ENCODE data around the gene GADD45A. TPM values are rescaled to one million over a fixed set of nuclear protein-coding genes. Genes with fewer than 3 reads are reported as not detected.

The GADD45A gene
- total and polyA plus RNA-seq, 7 experiments from 2014 or later = 7.0 to 70.4 (median 16.7) TPM

GRCh38 chr1:67675800-67676199, 9.2 kb upstream of the GADD45A start:
- Mint-ChIP-seq H3K9me3 (no peaks in the 10 kb centered on the region), H3K27ac (peak overlapping the region in 1 of 9 donors; percentile 82), H3K4me3 (no peak overlapping the region), H3K27me3 (peaks cover 0 to 28% (median 0%) of the 10 kb centered on the region in 5 donors), H3K4me1 (peaks cover 8 to 26% (median 24%) of the 10 kb centered on the region in 7 donors), H3K36me3 (peaks cover 0 to 2% (median 0%) of the 10 kb centered on the region in 5 donors)
- Histone ChIP-seq H3K4me1 (ENCODE audit: control insufficient read depth in 2 of 2, insufficient read depth in 2 of 2, low read length in 2 of 2) (peaks cover 13 to 22% of the 10 kb centered on the region in 2 donors), H3K27me3 (ENCODE audit: control insufficient read depth in 2 of 2, insufficient read depth in 2 of 2, low read length in 2 of 2) (no peaks in the 10 kb centered on the region), H3K9me3 (ENCODE audit: control insufficient read depth in 2 of 3, low read length in 3 of 3) (no peaks in the 10 kb centered on the region), H3K36me3 (ENCODE audit: control insufficient read depth in 2 of 3, insufficient read depth in 3 of 3, low read length in 3 of 3) (no peaks in the 10 kb centered on the region), H3K27ac (ENCODE audit: low read depth, low read length) (no peak overlapping the region), H3K4me3 (ENCODE audit: low read length) (no peak overlapping the region)
- ChIA-PET CTCF (no interaction called here), POLR2A (interaction anchor here (4.5 kb wide), 1 partner anchor 10 kb away, joined by 48 read pairs; the partner anchor contains the start of gene GADD45A)
- DNase-seq (no peak), ATAC-seq (no peak)
- intact Hi-C loops (cut with micrococcal nuclease) = no loop called here

GRCh38 chr1:67676287-67676686, 8.7 kb upstream of the GADD45A start:
- ChIA-PET CTCF (no interaction called here), POLR2A (interaction anchor here (4.5 kb wide), 1 partner anchor 9 kb away, joined by 48 read pairs; the partner anchor contains the start of gene GADD45A)
- peak overlapping the region in 1 of 9 donors; percentile 63 for H3K27ac Mint-ChIP-seq
- intact Hi-C loops (cut with micrococcal nuclease) = no loop called here
- Histone ChIP-seq H3K9me3 (ENCODE audit: control insufficient read depth in 2 of 3, low read length in 3 of 3) (no peaks in the 10 kb centered on the region), H3K27ac (ENCODE audit: low read depth, low read length) (no peak overlapping the region), H3K4me1 (ENCODE audit: control insufficient read depth in 2 of 2, insufficient read depth in 2 of 2, low read length in 2 of 2) (peaks cover 13 to 22% of the 10 kb centered on the region in 2 donors), H3K36me3 (ENCODE audit: control insufficient read depth in 2 of 3, insufficient read depth in 3 of 3, low read length in 3 of 3) (no peaks in the 10 kb centered on the region), H3K4me3 (ENCODE audit: low read length) (no peak overlapping the region), H3K27me3 (ENCODE audit: control insufficient read depth in 2 of 2, insufficient read depth in 2 of 2, low read length in 2 of 2) (no peaks in the 10 kb centered on the region)
- peaks cover 8 to 26% (median 24%) of the 10 kb centered on the region in 7 donors for H3K4me1 Mint-ChIP-seq
- H3K9me3 Mint-ChIP-seq = no peaks in the 10 kb centered on the region
- peaks cover 0 to 2% (median 0%) of the 10 kb centered on the region in 5 donors for H3K36me3 Mint-ChIP-seq
- ATAC-seq (no peak), DNase-seq (no peak)
- no peak overlapping the region for H3K4me3 Mint-ChIP-seq
- H3K27me3 Mint-ChIP-seq = peaks cover 0 to 23% (median 0%) of the 10 kb centered on the region in 5 donors

GRCh38 chr1:67676946-67677345, 8.1 kb upstream of the GADD45A start:
- Histone ChIP-seq H3K4me3 (ENCODE audit: low read length) (no peak overlapping the region), H3K36me3 (ENCODE audit: control insufficient read depth in 2 of 3, insufficient read depth in 3 of 3, low read length in 3 of 3) (no peaks in the 10 kb centered on the region), H3K27me3 (ENCODE audit: control insufficient read depth in 2 of 2, insufficient read depth in 2 of 2, low read length in 2 of 2) (no peaks in the 10 kb centered on the region), H3K4me1 (ENCODE audit: control insufficient read depth in 2 of 2, insufficient read depth in 2 of 2, low read length in 2 of 2) (peaks cover 13 to 22% of the 10 kb centered on the region in 2 donors), H3K27ac (ENCODE audit: low read depth, low read length) (no peak overlapping the region), H3K9me3 (ENCODE audit: control insufficient read depth in 2 of 3, low read length in 3 of 3) (no peaks in the 10 kb centered on the region)
- H3K4me1 Mint-ChIP-seq = peaks cover 8 to 26% (median 24%) of the 10 kb centered on the region in 7 donors
- no peak for ATAC-seq
- intact Hi-C loops (cut with micrococcal nuclease) = no loop called here
- peaks cover 0 to 2% (median 0%) of the 10 kb centered on the region in 5 donors for H3K36me3 Mint-ChIP-seq
- H3K27ac Mint-ChIP-seq = no peak overlapping the region
- no peak overlapping the region for H3K4me3 Mint-ChIP-seq
- H3K27me3 Mint-ChIP-seq = peaks cover 0 to 19% (median 0%) of the 10 kb centered on the region in 5 donors
- DNase-seq = no peak
- H3K9me3 Mint-ChIP-seq = no peaks in the 10 kb centered on the region
- CTCF ChIA-PET = no interaction called here
- POLR2A ChIA-PET = interaction anchor here (4.5 kb wide), 1 partner anchor 8 kb away, joined by 48 read pairs; the partner anchor contains the start of gene GADD45A

GRCh38 chr1:67677408-67677807, 7.6 kb upstream of the GADD45A start:
- H3K27ac ChIP-seq (ENCODE audit: low read depth, low read length) = no peak overlapping the region
- H3K4me3 ChIP-seq (ENCODE audit: low read length) = no peak overlapping the region
- intact Hi-C loops (cut with micrococcal nuclease) = no loop called here
- H3K27me3 ChIP-seq (ENCODE audit: control insufficient read depth in 2 of 2, insufficient read depth in 2 of 2, low read length in 2 of 2) = no peaks in the 10 kb centered on the region
- H3K36me3 ChIP-seq (ENCODE audit: control insufficient read depth in 2 of 3, insufficient read depth in 3 of 3, low read length in 3 of 3) = no peaks in the 10 kb centered on the region
- Mint-ChIP-seq H3K4me3 (no peak overlapping the region), H3K27ac (no peak overlapping the region), H3K4me1 (peaks cover 8 to 26% (median 24%) of the 10 kb centered on the region in 7 donors), H3K36me3 (peaks cover 0 to 2% (median 0%) of the 10 kb centered on the region in 5 donors), H3K9me3 (no peaks in the 10 kb centered on the region), H3K27me3 (peaks cover 0 to 15% (median 0%) of the 10 kb centered on the region in 5 donors)
- POLR2A ChIA-PET = interaction anchor here (4.5 kb wide), 1 partner anchor 8 kb away, joined by 48 read pairs; the partner anchor contains the start of gene GADD45A
- CTCF ChIA-PET = no interaction called here
- H3K4me1 ChIP-seq (ENCODE audit: control insufficient read depth in 2 of 2, insufficient read depth in 2 of 2, low read length in 2 of 2) = peaks cover 13 to 22% of the 10 kb centered on the region in 2 donors
- ATAC-seq (no peak), DNase-seq (no peak)
- no peaks in the 10 kb centered on the region for H3K9me3 ChIP-seq (ENCODE audit: control insufficient read depth in 2 of 3, low read length in 3 of 3)

- no peaks in the 10 kb centered on the region for H3K36me3 ChIP-seq (ENCODE audit: control insufficient read depth in 2 of 3, insufficient read depth in 3 of 3, low read length in 3 of 3)
- no peaks in the 10 kb centered on the region for H3K9me3 Mint-ChIP-seq
- ChIA-PET CTCF (no interaction called here), POLR2A (interaction anchor here (4.5 kb wide), 1 partner anchor 7 kb away, joined by 48 read pairs; the partner anchor contains the start of gene GADD45A)
- no peak overlapping the region for H3K4me3 Mint-ChIP-seq
- no peaks in the 10 kb centered on the region for H3K27me3 ChIP-seq (ENCODE audit: control insufficient read depth in 2 of 2, insufficient read depth in 2 of 2, low read length in 2 of 2)
- H3K9me3 ChIP-seq (ENCODE audit: control insufficient read depth in 2 of 3, low read length in 3 of 3) = no peaks in the 10 kb centered on the region
- ATAC-seq (no peak), DNase-seq (no peak)
- H3K27me3 Mint-ChIP-seq = peaks cover 0 to 12% (median 0%) of the 10 kb centered on the region in 5 donors
- H3K4me1 Mint-ChIP-seq = peaks cover 8 to 26% (median 24%) of the 10 kb centered on the region in 7 donors
- H3K27ac Mint-ChIP-seq = no peak overlapping the region
- no peak overlapping the region for H3K4me3 ChIP-seq (ENCODE audit: low read length)
- H3K36me3 Mint-ChIP-seq = peaks cover 0 to 2% (median 0%) of the 10 kb centered on the region in 5 donors
- intact Hi-C loops (cut with micrococcal nuclease) = no loop called here
- H3K27ac ChIP-seq (ENCODE audit: low read depth, low read length) = no peak overlapping the region
- H3K4me1 ChIP-seq (ENCODE audit: control insufficient read depth in 2 of 2, insufficient read depth in 2 of 2, low read length in 2 of 2) = peaks cover 13 to 22% of the 10 kb centered on the region in 2 donors
These were observed 7.1 kb upstream of the GADD45A start for GRCh38 chr1:67677930-67678329.

- ChIA-PET POLR2A (no interaction called here), CTCF (no interaction called here)
- H3K4me1 ChIP-seq (ENCODE audit: control insufficient read depth in 2 of 2, insufficient read depth in 2 of 2, low read length in 2 of 2) = peaks cover 10 to 19% of the 10 kb centered on the region in 2 donors
- no peak overlapping the region for H3K27ac ChIP-seq (ENCODE audit: low read depth, low read length)
- H3K27ac Mint-ChIP-seq = peak overlapping the region in 1 of 9 donors; percentile 73
- no peak overlapping the region for H3K4me3 Mint-ChIP-seq
- intact Hi-C loops (cut with micrococcal nuclease) = loop anchor here in 1 of 2 donors (10.0 kb wide), 3 partner anchors 345 to 1345 kb away; no protein-coding TSS in a partner anchor
- peaks cover 0 to 2% (median 0%) of the 10 kb centered on the region in 5 donors for H3K36me3 Mint-ChIP-seq
- peaks cover 8 to 29% (median 23%) of the 10 kb centered on the region in 7 donors for H3K4me1 Mint-ChIP-seq
- DNase-seq = no peak
- peaks cover 0 to 5% (median 0%) of the 10 kb centered on the region in 5 donors for H3K27me3 Mint-ChIP-seq
- no peaks in the 10 kb centered on the region for H3K36me3 ChIP-seq (ENCODE audit: control insufficient read depth in 2 of 3, insufficient read depth in 3 of 3, low read length in 3 of 3)
- ATAC-seq = no peak
- H3K9me3 Mint-ChIP-seq = no peaks in the 10 kb centered on the region
- H3K27me3 ChIP-seq (ENCODE audit: control insufficient read depth in 2 of 2, insufficient read depth in 2 of 2, low read length in 2 of 2) = no peaks in the 10 kb centered on the region
- no peak overlapping the region for H3K4me3 ChIP-seq (ENCODE audit: low read length)
- no peaks in the 10 kb centered on the region for H3K9me3 ChIP-seq (ENCODE audit: control insufficient read depth in 2 of 3, low read length in 3 of 3)
These were observed 5.3 kb upstream of the GADD45A start for GRCh38 chr1:67679691-67680090.

- Mint-ChIP-seq H3K4me3 (no peak overlapping the region), H3K27ac (no peak overlapping the region), H3K4me1 (peaks cover 8 to 25% (median 19%) of the 10 kb centered on the region in 7 donors), H3K9me3 (peaks cover 0 to 2% (median 0%) of the 10 kb centered on the region in 11 donors), H3K27me3 (peaks cover 0 to 5% (median 0%) of the 10 kb centered on the region in 5 donors), H3K36me3 (peaks cover 0 to 2% (median 0%) of the 10 kb centered on the region in 5 donors)
- ATAC-seq = no peak
- CTCF ChIA-PET = no interaction called here
- Histone ChIP-seq H3K4me1 (ENCODE audit: control insufficient read depth in 2 of 2, insufficient read depth in 2 of 2, low read length in 2 of 2) (peaks cover 5 to 12% of the 10 kb centered on the region in 2 donors), H3K36me3 (ENCODE audit: control insufficient read depth in 2 of 3, insufficient read depth in 3 of 3, low read length in 3 of 3) (no peaks in the 10 kb centered on the region), H3K4me3 (ENCODE audit: low read length) (no peak overlapping the region), H3K27me3 (ENCODE audit: control insufficient read depth in 2 of 2, insufficient read depth in 2 of 2, low read length in 2 of 2) (no peaks in the 10 kb centered on the region), H3K27ac (ENCODE audit: low read depth, low read length) (no peak overlapping the region), H3K9me3 (ENCODE audit: control insufficient read depth in 2 of 3, low read length in 3 of 3) (no peaks in the 10 kb centered on the region)
- DNase-seq = no peak
- intact Hi-C loops (cut with micrococcal nuclease) = loop anchor here in 1 of 2 donors (10.0 kb wide), 3 partner anchors 346 to 1346 kb away; no protein-coding TSS in a partner anchor
- POLR2A ChIA-PET = no interaction called here
These were observed 4.5 kb upstream of the GADD45A start for GRCh38 chr1:67680486-67680885.
